Aorta (tissue), 5 donors: ENCODE measurements around the gene LCN1. TPM values are rescaled to one million over a fixed set of nuclear protein-coding genes. Genes with fewer than 3 reads are reported as not detected.

ENCODE experiments used
- ATAC-seq: fragments of 200-7000 bp; cut with Tn5 transposase; one replicate; pipeline ENCODE4 v1.9.1; 2022; ENCODE audit warnings: moderate library complexity; ENCODE audit not compliant: low FRiP score
- DNase-seq, 2 donors: peaks; one replicate each; pipeline ENCODE4 v3.0.0-alpha.2; 2020
- H3K27ac ChIP-seq, 2 donors: one replicate each; pipeline ENCODE4 v1.5.1; 2013; ENCODE audit warnings: low read length in 2 of 2, mild to moderate bottlenecking in 2 of 2, moderate library complexity in 2 of 2, control low read depth in 1 of 2, inconsistent platforms in 1 of 2, low read depth in 1 of 2
- H3K27me3 ChIP-seq, 2 donors: one replicate each; pipeline ENCODE4 v1.6.1; 2013; ENCODE audit warnings: control low read depth in 1 of 2, low read length in 1 of 2, mild to moderate bottlenecking in 1 of 2, moderate library complexity in 1 of 2; ENCODE audit not compliant: insufficient read depth in 2 of 2, control insufficient read depth in 1 of 2
- H3K36me3 ChIP-seq, 2 donors: one replicate each; pipeline ENCODE4 v1.6.1; 2013; ENCODE audit warnings: control low read depth in 1 of 2, low read length in 1 of 2, mild to moderate bottlenecking in 1 of 2; ENCODE audit not compliant: insufficient read depth in 2 of 2, control insufficient read depth in 1 of 2
- H3K4me1 ChIP-seq, 2 donors: one replicate each; pipeline ENCODE4 v1.6.1; 2013; ENCODE audit warnings: low read length in 2 of 2, control low read depth in 1 of 2, mild to moderate bottlenecking in 1 of 2, moderate library complexity in 1 of 2; ENCODE audit not compliant: insufficient read depth in 2 of 2, control insufficient read depth in 1 of 2
- H3K4me3 ChIP-seq, 2 donors: one replicate each; pipeline ENCODE4 v1.5.1; 2013; ENCODE audit warnings: low read length in 2 of 2, control low read depth in 1 of 2, mild to moderate bottlenecking in 1 of 2
- H3K9me3 ChIP-seq: one replicate; pipeline ENCODE4 v1.6.1; 2013; ENCODE audit warnings: mild to moderate bottlenecking, low read length; ENCODE audit not compliant: control insufficient read depth
- WGBS, 2 donors: extraction: QIAGEN DNeasy Blood & Tissue Kit; methylation state at CpG; one replicate each; pipeline ENCODE4 v1.1.7; 2013; 5-methylcytosine and 5-hydroxymethylcytosine counted together
- intact Hi-C, 2 donors: fragments of 100-400 bp; cut with DNase I; formaldehyde crosslinking; loops; one replicate each; pipeline versions ENCODE4 v1.14.2 to v1.15.0; 2022
- polyA plus RNA-seq, 2 donors: library from polyadenylated mRNA; stranded (reverse); fragments of 200-250 nt; gene quantifications; one replicate each; pipeline ENCODE4 v1.2.3, GENCODE V29; 2013
- total RNA-seq, 2 donors: library from RNA; stranded (reverse); fragmentation: NEBNext Ultra II Directional; extraction: Animal tissue kit (Norgen Biotek cat#: 25700); gene quantifications; one replicate each; pipeline ENCODE4 v1.2.1, GENCODE V29; 2021
- donor health status: healthy with polysubstance abuse.
- donor health status: Bipolar disorder and iron deficiency.
- donor health status: DM: no; HTN: no; CAD: no.
- donor health status: DM: no; HTN: no; CAD: no.
- donor health status: DM: yes; HTN: yes; CAD: no.

Gene LCN1
- total and polyA plus RNA-seq, 4 donors = 0.81 TPM; not detected in 3

DNA sequence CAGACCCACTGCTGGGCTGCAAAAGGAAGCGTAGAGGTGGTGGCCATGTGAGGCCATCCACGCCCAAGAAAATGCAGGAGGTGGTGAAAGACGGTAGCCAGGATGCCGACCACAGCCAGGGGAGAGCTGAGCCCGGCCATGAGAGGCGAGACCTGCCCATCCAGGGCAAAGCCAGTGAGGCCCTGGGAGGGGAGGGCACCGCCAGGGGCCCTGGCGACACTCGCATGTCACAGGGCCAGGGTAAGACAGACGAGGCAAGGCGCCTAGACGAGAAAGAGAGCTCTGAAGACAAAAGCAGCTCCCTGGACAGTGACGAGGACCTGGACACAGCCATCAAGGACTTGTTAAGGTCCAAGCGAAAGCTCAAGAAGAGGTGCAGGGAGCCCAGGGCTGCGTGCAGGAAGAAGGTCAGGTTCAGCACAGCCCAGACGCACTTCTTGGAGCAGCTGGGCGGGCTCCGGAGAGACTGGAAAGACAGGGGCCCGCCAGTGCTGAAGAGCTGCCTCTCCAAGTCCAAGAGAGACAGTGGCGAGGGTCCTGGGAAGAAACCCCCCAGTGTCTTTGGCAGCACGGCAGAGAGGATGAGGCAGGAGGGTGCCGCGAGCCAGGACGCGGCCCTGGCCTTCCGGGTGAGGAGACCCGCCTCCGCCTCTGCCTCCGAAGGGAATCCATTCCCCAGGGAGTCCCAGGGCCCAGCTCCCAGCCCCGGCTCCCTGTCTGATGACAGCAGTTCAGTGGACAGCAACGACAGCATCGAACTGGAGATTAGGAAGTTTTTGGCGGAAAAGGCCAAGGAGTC lies 34.8 kb upstream of the LCN1 start:
- no peak overlapping the region for H3K4me3 ChIP-seq
- H3K27me3 ChIP-seq = no peaks in the 10 kb centered on the region
- WGBS, 2 donors = 88 to 90% methylated on average over 33 of the region's 33 CpGs
- intact Hi-C loops = no loop called here
- H3K27ac ChIP-seq = no peak overlapping the region
- no peaks in the 10 kb centered on the region for H3K4me1 ChIP-seq
- DNase-seq (peak; percentile 29 to 70), ATAC-seq (no peak)
- H3K36me3 ChIP-seq = peaks cover 0 to 2% of the 10 kb centered on the region in 2 donors
- no peaks in the 10 kb centered on the region for H3K9me3 ChIP-seq

- 91 to 93% methylated on average over 34 to 40 of the region's 40 CpGs for WGBS, 2 donors
- no peak overlapping the region for H3K27ac ChIP-seq
- H3K4me3 ChIP-seq = no peak overlapping the region
- ATAC-seq (no peak), DNase-seq (peak; percentile 32 to 71)
- no peaks in the 10 kb centered on the region for H3K9me3 ChIP-seq
- peaks cover 0 to 2% of the 10 kb centered on the region in 2 donors for H3K36me3 ChIP-seq
- intact Hi-C loops = no loop called here
- no peaks in the 10 kb centered on the region for H3K4me1 ChIP-seq
- H3K27me3 ChIP-seq = no peaks in the 10 kb centered on the region
Observed at GRCh38 chr9:135487281-135488012, 33.8 kb upstream of the LCN1 start.

DNA sequence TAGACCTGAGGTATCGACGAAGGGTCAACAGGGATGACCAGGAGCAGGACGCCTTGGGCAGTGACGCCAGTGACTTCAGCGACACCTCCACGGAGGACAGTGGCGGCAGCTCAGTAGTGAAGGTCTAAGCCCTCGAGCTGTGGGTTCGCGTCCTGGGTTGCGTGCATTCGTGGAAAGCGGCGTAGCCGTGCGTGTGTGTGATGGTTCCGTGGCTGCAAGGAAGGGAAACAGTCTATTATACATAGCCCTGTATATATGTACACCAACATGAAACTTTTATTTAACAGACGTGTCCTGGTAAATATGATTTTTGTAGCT lies 33.3 kb upstream of the LCN1 start:
- H3K4me3 ChIP-seq = no peak overlapping the region
- intact Hi-C loops = no loop called here
- peaks cover 0 to 2% of the 10 kb centered on the region in 2 donors for H3K36me3 ChIP-seq
- no peak for DNase-seq
- no peak for ATAC-seq
- H3K4me1 ChIP-seq = no peaks in the 10 kb centered on the region
- 96% methylated on average over 18 of the region's 18 CpGs for WGBS, 2 donors
- H3K27ac ChIP-seq = no peak overlapping the region
- H3K27me3 ChIP-seq = no peaks in the 10 kb centered on the region
- H3K9me3 ChIP-seq = no peaks in the 10 kb centered on the region

DNA sequence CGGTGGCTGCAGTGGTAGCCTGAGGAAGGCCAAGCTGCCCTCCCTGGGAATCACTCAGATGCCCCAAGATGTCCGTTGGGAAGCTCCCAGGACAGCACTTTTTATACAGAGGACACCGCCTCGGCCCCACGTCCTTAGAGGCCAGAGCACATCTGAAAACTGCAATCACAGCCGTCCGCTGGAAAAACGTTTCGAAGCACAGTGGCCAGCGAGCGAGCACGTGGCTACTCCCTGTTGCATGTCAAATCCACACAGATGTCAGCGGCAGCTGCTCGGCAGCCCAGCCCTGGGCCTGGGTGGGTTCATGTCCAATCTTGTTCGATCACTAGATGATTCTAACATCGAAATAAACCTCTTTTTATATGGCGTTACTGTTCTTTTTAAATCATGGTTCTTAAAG lies 32.7 kb upstream of the LCN1 start:
- DNase-seq (peak; percentile 17 to 73), ATAC-seq (no peak)
- no peaks in the 10 kb centered on the region for H3K4me1 ChIP-seq
- H3K27me3 ChIP-seq = no peaks in the 10 kb centered on the region
- 92% methylated on average over 16 to 17 of the region's 17 CpGs for WGBS, 2 donors
- peaks cover 0 to 2% of the 10 kb centered on the region in 2 donors for H3K36me3 ChIP-seq
- H3K9me3 ChIP-seq = no peaks in the 10 kb centered on the region
- intact Hi-C loops = no loop called here
- H3K4me3 ChIP-seq = no peak overlapping the region
- H3K27ac ChIP-seq = no peak overlapping the region

- WGBS, 2 donors = 91 to 93% methylated on average over 18 of the region's 18 CpGs
- peaks cover 0 to 2% of the 10 kb centered on the region in 2 donors for H3K36me3 ChIP-seq
- H3K9me3 ChIP-seq = no peaks in the 10 kb centered on the region
- H3K4me1 ChIP-seq = no peaks in the 10 kb centered on the region
- DNase-seq = peak; percentile 28 to 50
- no peak overlapping the region for H3K27ac ChIP-seq
- no peak overlapping the region for H3K4me3 ChIP-seq
- intact Hi-C loops = no loop called here
- ATAC-seq = no peak
- H3K27me3 ChIP-seq = no peaks in the 10 kb centered on the region
Observed at GRCh38 chr9:135489188-135489906, 31.9 kb upstream of the LCN1 start.

GRCh38 chr9:135490166-135490870 lies 30.9 kb upstream of the LCN1 start:
- ATAC-seq (no peak), DNase-seq (peak; percentile 23 to 64)
- peaks cover 0 to under 1% of the 10 kb centered on the region in 2 donors for H3K36me3 ChIP-seq

GRCh38 chr9:135490980-135491464 lies 30.2 kb upstream of the LCN1 start:
- ATAC-seq = no peak
- Histone ChIP-seq H3K4me1 (no peaks in the 10 kb centered on the region), H3K36me3 (no peaks in the 10 kb centered on the region), H3K27ac (no peak overlapping the region), H3K27me3 (no peaks in the 10 kb centered on the region), H3K4me3 (no peak overlapping the region), H3K9me3 (no peaks in the 10 kb centered on the region)
- WGBS, 2 donors = 80 to 83% methylated on average over 18 of the region's 18 CpGs
- DNase-seq = peak; percentile 35 to 61
- intact Hi-C loops = no loop called here

More at GRCh38 chr9:135490166-135490870, 30.9 kb upstream of the LCN1 start:
- no peaks in the 10 kb centered on the region for H3K9me3 ChIP-seq
- 85 to 86% methylated on average over 16 of the region's 16 CpGs for WGBS, 2 donors
- no peaks in the 10 kb centered on the region for H3K4me1 ChIP-seq
- intact Hi-C loops = no loop called here
- no peak overlapping the region for H3K4me3 ChIP-seq
- H3K27ac ChIP-seq = no peak overlapping the region
- no peaks in the 10 kb centered on the region for H3K27me3 ChIP-seq

GRCh38 chr9:135491764-135492163 lies 29.5 kb upstream of the LCN1 start:
- Histone ChIP-seq H3K27ac (no peak overlapping the region), H3K9me3 (no peaks in the 10 kb centered on the region), H3K27me3 (no peaks in the 10 kb centered on the region), H3K4me3 (no peak overlapping the region), H3K4me1 (no peaks in the 10 kb centered on the region), H3K36me3 (no peaks in the 10 kb centered on the region)
- 82 to 85% methylated on average over 4 of the region's 4 CpGs for WGBS, 2 donors
- ATAC-seq (no peak), DNase-seq (peak in 1 of 2 donors; percentile 13)
- intact Hi-C loops = no loop called here
